ENCODE measurements around the gene WDFY4. TPM values are rescaled to one million over a fixed set of nuclear protein-coding genes. Genes with fewer than 3 reads are reported as not detected.
A peak's percentile ranks its signal among the peaks of the same experiment; 100 is the strongest.

WDFY4 gene
- total RNA-seq, 1 experiment from 2014 or later: not detected

- Histone ChIP-seq H3K9me3 (ENCODE audit: control insufficient read depth, low read depth, low read length) (no peaks in the 10 kb centered on the region), H3K79me2 (ENCODE audit: insufficient read depth, low read length) (no peaks in the 10 kb centered on the region), H3K23me2 (ENCODE audit: insufficient read length, low read depth, low read length, poor library complexity, severe bottlenecking) (no peaks in the 10 kb centered on the region), H3T11ph (ENCODE audit: low read length) (no peak overlapping the region), H2BK5ac (ENCODE audit: insufficient read length, low read length) (no peak overlapping the region), H2AFZ (ENCODE audit: low read length) (no peak overlapping the region), H3K4me1 (ENCODE audit: insufficient read depth, low read length) (no peaks in the 10 kb centered on the region), H2BK12ac (ENCODE audit: insufficient read length, low read depth, low read length) (no peak overlapping the region), H2BK15ac (ENCODE audit: low read depth, low read length) (no peak overlapping the region), H4K91ac (ENCODE audit: insufficient read length, low read depth, low read length) (no peak overlapping the region), H4K20me1 (ENCODE audit: control insufficient read depth, insufficient read depth, insufficient read length) (no peaks in the 10 kb centered on the region), H3K18ac (ENCODE audit: insufficient read length, low read depth, low read length) (no peak overlapping the region), H3K27me3 (ENCODE audit: insufficient read depth, low read length) (no peaks in the 10 kb centered on the region), H3K4ac (ENCODE audit: low read depth, low read length) (no peak overlapping the region), H3K27ac (ENCODE audit: insufficient read length, low read depth, low read length) (no peak overlapping the region), H3K23ac (ENCODE audit: insufficient read length, low read depth, low read length) (no peak overlapping the region), H3K14ac (ENCODE audit: insufficient read depth, low read length) (no peak overlapping the region), H2BK120ac (ENCODE audit: low read depth, low read length, poor library complexity, severe bottlenecking) (no peak overlapping the region), H3K9ac (ENCODE audit: extremely low read depth, insufficient read length, low read length) (no peak overlapping the region), H3K79me1 (ENCODE audit: insufficient read depth, low read depth, low read length, poor library complexity, severe bottlenecking) (no peaks in the 10 kb centered on the region), H2AK5ac (ENCODE audit: insufficient read length, low read length) (no peak overlapping the region), H2BK20ac (ENCODE audit: low read depth, low read length, poor library complexity, severe bottlenecking) (no peak overlapping the region), H3K4me2 (ENCODE audit: insufficient read depth, insufficient read length, low read length) (no peak overlapping the region), H3K56ac (ENCODE audit: insufficient read length, low read depth, low read length) (no peak overlapping the region), H4K8ac (replicated peaks; ENCODE audit: insufficient read length, low read depth, low read length) (no peak overlapping the region), H4K5ac (ENCODE audit: insufficient read length, low read depth, low read length) (no peak overlapping the region)
- peak overlapping the region in 1 of 3 experiments; percentile 62; a peak in 1 of 7 replicates for H3K27ac Mint-ChIP-seq
- DNase-seq: peak; percentile 23
- H3K27me3 Mint-ChIP-seq (ENCODE audit: low read depth): peaks cover 3% of the 10 kb centered on the region
- H3K9me3 Mint-ChIP-seq: no peaks in the 10 kb centered on the region
- WGBS (ENCODE audit: extremely low coverage, insufficient read length, low lambda C conversion rate): no CpG with 5 or more reads among the region's 18 CpGs
- no peak overlapping the region for H3K4me3 Mint-ChIP-seq
- TF ChIP-seq CTCF (conservative IDR thresholded peaks at IDR 0.05): no peak
- no peaks in the 10 kb centered on the region for H3K36me3 Mint-ChIP-seq (ENCODE audit: insufficient read depth in 1 of 3, low read depth in 3 of 3)
- H3K4me1 Mint-ChIP-seq: peaks cover 8 to 17% of the 10 kb centered on the region in 2 experiments
These were observed 250.2 kb downstream of the WDFY4 start for GRCh38 chr10:48934672-48935501.

Measured in H9 (cell line).